ENCODE results near the gene CADM2. TPM values are rescaled to one million over a fixed set of nuclear protein-coding genes. Genes with fewer than 3 reads are reported as not detected.

The CADM2 gene
- total and polyA plus RNA-seq, 2 experiments from 2014 or later: 0.09 TPM; not detected in 1

DNA sequence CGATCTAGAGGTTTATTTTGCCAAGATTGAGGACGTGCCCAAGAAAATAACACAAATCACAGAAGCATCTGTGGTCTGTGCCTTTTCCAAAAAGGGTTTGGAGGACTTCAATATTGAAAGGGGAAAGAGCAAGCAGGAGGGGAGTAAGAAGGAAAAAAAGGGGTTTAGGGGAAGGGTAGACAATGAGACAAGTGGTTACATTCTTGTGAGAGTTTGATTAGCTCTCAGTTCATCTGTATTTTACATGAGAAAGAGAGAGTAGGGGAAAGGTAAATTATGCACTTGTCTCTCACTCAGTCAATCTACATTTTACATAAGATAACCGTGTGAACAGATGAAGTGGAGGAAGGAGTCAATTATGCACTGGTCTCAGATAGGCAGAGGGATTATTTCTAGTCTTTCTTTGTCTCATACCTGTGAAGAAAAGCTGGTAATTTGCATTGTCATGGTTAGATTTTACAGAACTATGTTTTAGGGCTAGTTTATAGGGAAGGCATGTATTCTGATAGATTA is 931.3 kb downstream of the CADM2 start:
- no peak overlapping the region for H3K27ac ChIP-seq
- in situ Hi-C loops (cut with MboI): no loop called here
- no peaks in the 10 kb centered on the region for H3K9me2 ChIP-seq (ENCODE audit: insufficient read depth)
- no peaks in the 10 kb centered on the region for H3K79me2 ChIP-seq (ENCODE audit: insufficient read depth)
- no peak overlapping the region for H3K4me2 ChIP-seq (ENCODE audit: unreplicated experiment)
- no peaks in the 10 kb centered on the region for H3F3A ChIP-seq (ENCODE audit: insufficient read depth)
- H3K36me3 ChIP-seq (ENCODE audit: low read depth): no peaks in the 10 kb centered on the region
- H3K9ac ChIP-seq: no peak overlapping the region
- H2AFZ ChIP-seq: no peak overlapping the region
- H3K9me3 ChIP-seq (ENCODE audit: low read depth): no peaks in the 10 kb centered on the region
- no peaks in the 10 kb centered on the region for H3K27me3 ChIP-seq (replicated peaks; ENCODE audit: insufficient read depth)
- no peaks in the 10 kb centered on the region for H4K20me1 ChIP-seq (ENCODE audit: insufficient read depth)
- no peak for DNase-seq
- no peak for TF ChIP-seq EZH2 (IDR thresholded peaks at IDR 0.05; ENCODE audit: insufficient read depth, poor library complexity, severe bottlenecking)
- no peak for TF ChIP-seq EZH2phosphoT487 (IDR thresholded peaks at IDR 0.05; ENCODE audit: insufficient read depth, low read depth)
- 1 to 2% methylated on average over 3 of the region's 3 CpGs for WGBS, 2 experiments (ENCODE audit: low coverage in 1 of 2, low lambda C conversion rate in 2 of 2, missing lambda C conversion rate in 2 of 2)
- H3K4me3 ChIP-seq: no peak overlapping the region
- H3K4me1 ChIP-seq (ENCODE audit: insufficient read depth): no peaks in the 10 kb centered on the region

DNA sequence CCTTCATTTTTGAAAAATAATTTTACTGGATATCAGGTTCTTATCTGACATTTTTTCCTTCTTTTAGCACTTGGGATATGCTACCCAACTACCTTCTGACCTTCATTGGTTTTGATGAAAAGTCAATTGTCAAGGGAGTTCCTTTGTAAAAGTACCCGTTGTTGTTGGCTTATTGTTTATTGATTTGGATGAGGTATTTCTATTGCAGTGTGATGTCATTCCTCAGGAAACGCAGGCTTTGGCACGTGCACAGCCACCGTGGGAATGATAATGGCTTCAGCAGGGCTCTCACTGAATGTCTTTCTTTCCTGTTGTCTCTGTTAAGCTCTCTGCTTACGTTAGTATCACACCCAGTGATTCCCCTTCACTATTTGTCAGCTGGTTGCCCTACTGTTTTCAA is 944.6 kb downstream of the CADM2 start:
- Histone ChIP-seq H3K36me3 (ENCODE audit: low read depth) (no peaks in the 10 kb centered on the region), H3K4me2 (ENCODE audit: unreplicated experiment) (no peak overlapping the region), H3K9me2 (ENCODE audit: insufficient read depth) (no peaks in the 10 kb centered on the region), H2AFZ (no peak overlapping the region), H3K4me1 (ENCODE audit: insufficient read depth) (no peaks in the 10 kb centered on the region), H3K79me2 (ENCODE audit: insufficient read depth) (no peaks in the 10 kb centered on the region), H3K9me3 (ENCODE audit: low read depth) (no peaks in the 10 kb centered on the region), H3K9ac (no peak overlapping the region), H4K20me1 (ENCODE audit: insufficient read depth) (no peaks in the 10 kb centered on the region), H3K27me3 (replicated peaks; ENCODE audit: insufficient read depth) (no peaks in the 10 kb centered on the region), H3F3A (ENCODE audit: insufficient read depth) (no peaks in the 10 kb centered on the region), H3K4me3 (no peak overlapping the region), H3K27ac (no peak overlapping the region)
- DNase-seq: no peak
- 12% methylated on average over 5 of the region's 5 CpGs for WGBS, 2 experiments (ENCODE audit: low coverage in 1 of 2, low lambda C conversion rate in 2 of 2, missing lambda C conversion rate in 2 of 2)
- in situ Hi-C loops (cut with MboI): no loop called here
- TF ChIP-seq EZH2 (IDR thresholded peaks at IDR 0.05; ENCODE audit: insufficient read depth, poor library complexity, severe bottlenecking) (no peak), EZH2phosphoT487 (IDR thresholded peaks at IDR 0.05; ENCODE audit: insufficient read depth, low read depth) (no peak)

DNA sequence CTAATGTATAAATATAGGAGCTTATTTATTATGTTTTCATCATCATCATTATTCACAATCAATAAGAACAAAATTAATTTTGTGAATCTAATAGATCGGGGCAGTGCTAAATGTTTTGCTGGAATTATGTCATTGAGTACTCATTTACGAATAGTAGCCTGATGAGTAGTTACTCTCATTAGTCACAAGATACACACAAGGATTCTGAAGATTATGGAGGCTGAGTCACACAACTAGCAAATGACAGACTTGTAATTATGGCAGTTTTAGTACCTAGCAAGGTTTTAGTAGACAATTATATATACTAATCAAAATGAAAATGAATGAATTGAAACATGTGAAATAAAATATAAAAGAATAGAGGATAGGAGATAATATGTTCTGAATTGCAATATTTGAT is 954.2 kb downstream of the CADM2 start:
- H2AFZ ChIP-seq: no peak overlapping the region
- no peaks in the 10 kb centered on the region for H3K36me3 ChIP-seq (ENCODE audit: low read depth)
- in situ Hi-C loops (cut with MboI): no loop called here
- H3K9me2 ChIP-seq (ENCODE audit: insufficient read depth): no peaks in the 10 kb centered on the region
- no peak overlapping the region for H3K27ac ChIP-seq
- H3K4me2 ChIP-seq (ENCODE audit: unreplicated experiment): no peak overlapping the region
- DNase-seq: peak; percentile 6
- H3K9ac ChIP-seq: no peak overlapping the region
- WGBS, 2 experiments (ENCODE audit: low coverage in 1 of 2, low lambda C conversion rate in 2 of 2, missing lambda C conversion rate in 2 of 2): 18 to 31% methylated on average over 2 of the region's 2 CpGs
- H3K79me2 ChIP-seq (ENCODE audit: insufficient read depth): no peaks in the 10 kb centered on the region
- no peaks in the 10 kb centered on the region for H3F3A ChIP-seq (ENCODE audit: insufficient read depth)
- no peak for TF ChIP-seq EZH2 (IDR thresholded peaks at IDR 0.05; ENCODE audit: insufficient read depth, poor library complexity, severe bottlenecking)
- TF ChIP-seq EZH2phosphoT487 (IDR thresholded peaks at IDR 0.05; ENCODE audit: insufficient read depth, low read depth): no peak
- H3K9me3 ChIP-seq (ENCODE audit: low read depth): no peaks in the 10 kb centered on the region
- no peaks in the 10 kb centered on the region for H4K20me1 ChIP-seq (ENCODE audit: insufficient read depth)
- H3K27me3 ChIP-seq (replicated peaks; ENCODE audit: insufficient read depth): no peaks in the 10 kb centered on the region
- no peaks in the 10 kb centered on the region for H3K4me1 ChIP-seq (ENCODE audit: insufficient read depth)
- H3K4me3 ChIP-seq: no peak overlapping the region

DNA sequence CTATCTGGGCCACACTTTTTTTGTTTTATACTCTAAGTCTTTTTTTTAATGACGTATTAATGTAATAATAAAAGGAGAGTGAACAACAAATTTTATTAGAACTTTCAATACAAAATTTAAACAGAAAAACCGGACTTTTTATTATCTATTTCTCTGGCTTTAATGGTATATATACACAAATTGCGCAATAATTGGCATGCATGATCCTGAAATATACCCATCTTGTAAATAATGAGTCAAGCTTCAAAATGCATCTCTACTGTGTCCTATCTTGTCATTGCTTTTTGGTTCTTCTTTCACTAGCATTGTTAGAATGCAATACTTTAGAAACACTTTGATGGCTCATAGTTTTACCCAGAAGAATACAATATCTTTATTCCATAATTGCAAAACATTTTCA is 963.6 kb downstream of the CADM2 start:
- Histone ChIP-seq H3K9ac (no peak overlapping the region), H3K27ac (no peak overlapping the region), H4K20me1 (ENCODE audit: insufficient read depth) (no peaks in the 10 kb centered on the region), H3K9me2 (ENCODE audit: insufficient read depth) (no peaks in the 10 kb centered on the region), H3K9me3 (ENCODE audit: low read depth) (no peaks in the 10 kb centered on the region), H3K79me2 (ENCODE audit: insufficient read depth) (no peaks in the 10 kb centered on the region), H3K4me3 (no peak overlapping the region), H3K4me2 (ENCODE audit: unreplicated experiment) (no peak overlapping the region), H3K4me1 (ENCODE audit: insufficient read depth) (no peaks in the 10 kb centered on the region), H3K27me3 (replicated peaks; ENCODE audit: insufficient read depth) (no peaks in the 10 kb centered on the region), H3K36me3 (ENCODE audit: low read depth) (no peaks in the 10 kb centered on the region), H3F3A (ENCODE audit: insufficient read depth) (no peaks in the 10 kb centered on the region), H2AFZ (no peak overlapping the region)
- TF ChIP-seq EZH2phosphoT487 (IDR thresholded peaks at IDR 0.05; ENCODE audit: insufficient read depth, low read depth): no peak
- TF ChIP-seq EZH2 (IDR thresholded peaks at IDR 0.05; ENCODE audit: insufficient read depth, poor library complexity, severe bottlenecking): no peak
- in situ Hi-C loops (cut with MboI): no loop called here
- WGBS, 2 experiments (ENCODE audit: low coverage in 1 of 2, low lambda C conversion rate in 2 of 2, missing lambda C conversion rate in 2 of 2): 26 to 39% methylated on average over 3 of the region's 3 CpGs
- DNase-seq: no peak

DNA sequence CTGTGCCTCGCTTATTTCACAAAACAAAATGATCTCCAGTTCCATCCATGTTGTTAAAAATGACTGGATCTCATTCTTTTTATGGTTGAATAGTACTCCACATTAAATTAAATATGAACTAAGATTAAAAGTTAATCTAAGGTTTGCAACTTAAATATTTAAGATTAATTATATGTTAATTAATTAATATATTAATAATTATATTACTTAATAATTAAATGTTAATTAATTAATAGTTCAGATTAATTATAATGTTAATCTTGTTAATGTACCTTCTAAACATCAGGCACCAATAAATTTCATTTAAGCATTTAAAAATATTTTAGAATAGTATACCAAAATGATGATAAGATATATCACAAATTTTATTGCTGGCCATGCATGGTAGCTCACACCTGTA is 971.9 kb downstream of the CADM2 start:
- Histone ChIP-seq H3K4me1 (ENCODE audit: insufficient read depth) (no peaks in the 10 kb centered on the region), H2AFZ (no peak overlapping the region), H3F3A (ENCODE audit: insufficient read depth) (no peaks in the 10 kb centered on the region), H3K27ac (no peak overlapping the region), H3K79me2 (ENCODE audit: insufficient read depth) (no peaks in the 10 kb centered on the region), H4K20me1 (ENCODE audit: insufficient read depth) (no peaks in the 10 kb centered on the region), H3K9ac (no peak overlapping the region), H3K36me3 (ENCODE audit: low read depth) (no peaks in the 10 kb centered on the region), H3K27me3 (replicated peaks; ENCODE audit: insufficient read depth) (no peaks in the 10 kb centered on the region), H3K4me2 (ENCODE audit: unreplicated experiment) (no peak overlapping the region), H3K4me3 (no peak overlapping the region), H3K9me3 (ENCODE audit: low read depth) (no peaks in the 10 kb centered on the region), H3K9me2 (ENCODE audit: insufficient read depth) (no peaks in the 10 kb centered on the region)
- no peak for DNase-seq
- 11 to 12% methylated on average over 1 of the region's 1 CpG for WGBS, 2 experiments (ENCODE audit: low coverage in 1 of 2, low lambda C conversion rate in 2 of 2, missing lambda C conversion rate in 2 of 2)
- in situ Hi-C loops (cut with MboI): no loop called here
- no peak for TF ChIP-seq EZH2phosphoT487 (IDR thresholded peaks at IDR 0.05; ENCODE audit: insufficient read depth, low read depth)
- no peak for TF ChIP-seq EZH2 (IDR thresholded peaks at IDR 0.05; ENCODE audit: insufficient read depth, poor library complexity, severe bottlenecking)
